ENCODE measurements around the gene PLEKHA7.

The PLEKHA7 gene

DNA sequence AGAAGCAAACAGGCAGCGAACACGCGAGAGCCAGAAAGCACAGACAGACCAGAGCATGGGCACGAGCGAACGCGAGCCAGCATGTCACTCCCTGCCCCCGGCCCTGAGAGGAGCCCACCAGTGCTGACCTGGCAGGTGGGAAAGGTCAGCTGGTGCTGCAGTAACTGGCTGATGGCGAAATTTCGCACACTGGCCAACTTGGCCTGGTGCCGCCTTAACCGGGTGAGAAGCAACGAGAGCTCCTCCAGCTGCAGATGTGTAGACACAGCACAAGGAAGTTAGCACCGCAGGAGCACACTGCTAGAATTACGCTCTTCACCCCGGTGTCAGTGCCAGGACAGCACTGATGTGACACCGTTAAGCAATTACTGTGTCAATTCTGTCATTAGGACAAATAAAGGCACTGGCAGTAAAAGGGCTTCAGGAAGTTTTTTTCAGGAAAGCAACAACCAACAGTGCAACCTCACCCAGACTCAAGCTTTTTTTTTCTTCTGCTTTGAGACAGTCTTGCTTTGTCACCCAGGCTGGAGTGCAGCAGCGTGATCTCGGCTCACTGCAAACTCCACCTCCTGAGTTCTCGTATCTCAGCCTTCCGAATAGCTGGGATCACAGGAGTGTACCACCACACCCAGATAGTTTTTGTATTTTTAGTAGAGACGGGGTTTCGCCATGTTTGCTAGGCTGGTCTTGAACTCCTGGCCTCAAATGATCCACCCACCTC is 199.0 kb downstream of the PLEKHA7 start:
- no peak for DNase-seq (ENCODE audit: low read depth in 2 of 3, low spot score in 1 of 3)

DNA sequence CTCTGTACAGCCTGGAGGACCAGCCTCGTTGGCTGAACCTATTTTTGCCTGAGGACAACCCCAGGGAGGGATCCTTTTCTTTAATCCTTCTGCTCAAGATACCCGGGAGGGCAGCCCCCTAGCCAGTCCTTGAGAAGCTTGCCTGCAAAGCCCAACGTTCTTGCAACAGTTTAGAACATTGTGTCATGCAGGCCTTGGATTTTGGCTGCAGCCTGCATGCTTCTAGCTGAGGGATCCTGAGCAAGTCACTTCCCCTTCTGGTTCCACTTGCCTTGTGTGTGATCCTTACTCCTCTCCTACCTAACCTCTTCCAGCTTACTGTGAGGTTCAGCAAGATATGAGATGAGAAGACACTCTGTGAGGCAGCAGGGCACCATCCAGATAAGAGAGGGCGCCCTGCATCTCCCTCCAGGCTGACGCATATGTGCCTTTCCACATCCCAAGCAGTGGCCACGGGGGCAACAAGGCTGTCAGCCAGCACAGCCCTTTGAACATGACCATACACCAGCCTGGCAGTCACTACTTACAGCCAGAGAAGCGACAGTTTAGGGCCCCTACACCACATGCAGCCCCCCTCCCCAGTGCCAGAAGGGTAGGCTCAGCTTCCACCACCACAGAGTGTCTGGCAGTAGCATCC is 199.7 kb downstream of the PLEKHA7 start:
- no peak for DNase-seq (ENCODE audit: low read depth in 2 of 3, low spot score in 1 of 3)

DNA sequence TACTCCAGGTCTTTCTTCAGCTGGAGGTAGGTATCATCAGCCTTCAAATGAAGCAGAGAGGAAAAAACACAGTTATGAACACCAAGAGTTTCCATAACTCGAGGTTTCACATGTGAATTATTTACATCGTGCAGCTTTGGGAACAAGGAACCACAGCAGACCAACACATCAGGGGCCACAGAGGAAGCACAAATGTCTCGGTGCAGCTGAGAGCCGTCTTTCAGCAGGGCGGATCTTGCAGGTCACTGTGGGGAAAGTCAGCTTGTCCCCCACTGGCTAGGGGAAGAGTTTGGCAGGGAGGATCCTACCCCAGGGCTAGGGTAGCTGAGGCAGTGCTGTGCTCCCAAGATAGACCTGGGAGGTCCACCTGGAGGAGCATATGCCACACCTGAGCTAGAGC is 201.1 kb downstream of the PLEKHA7 start:
- DNase-seq (ENCODE audit: low read depth in 2 of 3, low spot score in 1 of 3) = no peak

DNA sequence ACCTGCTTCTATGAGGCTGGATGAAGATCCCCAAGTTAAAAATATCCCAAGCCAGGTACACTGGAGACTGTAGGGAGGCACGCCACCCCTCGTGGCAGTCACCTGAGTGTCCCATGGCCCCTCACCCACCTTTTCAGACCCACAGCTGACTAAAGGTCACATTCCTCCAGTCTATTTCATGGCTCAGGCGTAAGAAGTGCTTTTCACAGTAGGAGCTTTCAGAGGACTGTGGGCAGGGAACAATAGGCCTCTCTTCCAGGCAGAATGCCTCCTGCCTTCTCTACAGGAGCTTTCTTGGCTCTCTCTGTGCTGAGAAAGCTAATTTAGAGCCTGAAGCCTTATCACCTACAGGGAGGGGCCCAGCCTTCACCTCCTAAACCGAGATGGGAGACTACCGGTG is 201.9 kb downstream of the PLEKHA7 start:
- no peak for DNase-seq (ENCODE audit: low read depth in 2 of 3, low spot score in 1 of 3)

DNA sequence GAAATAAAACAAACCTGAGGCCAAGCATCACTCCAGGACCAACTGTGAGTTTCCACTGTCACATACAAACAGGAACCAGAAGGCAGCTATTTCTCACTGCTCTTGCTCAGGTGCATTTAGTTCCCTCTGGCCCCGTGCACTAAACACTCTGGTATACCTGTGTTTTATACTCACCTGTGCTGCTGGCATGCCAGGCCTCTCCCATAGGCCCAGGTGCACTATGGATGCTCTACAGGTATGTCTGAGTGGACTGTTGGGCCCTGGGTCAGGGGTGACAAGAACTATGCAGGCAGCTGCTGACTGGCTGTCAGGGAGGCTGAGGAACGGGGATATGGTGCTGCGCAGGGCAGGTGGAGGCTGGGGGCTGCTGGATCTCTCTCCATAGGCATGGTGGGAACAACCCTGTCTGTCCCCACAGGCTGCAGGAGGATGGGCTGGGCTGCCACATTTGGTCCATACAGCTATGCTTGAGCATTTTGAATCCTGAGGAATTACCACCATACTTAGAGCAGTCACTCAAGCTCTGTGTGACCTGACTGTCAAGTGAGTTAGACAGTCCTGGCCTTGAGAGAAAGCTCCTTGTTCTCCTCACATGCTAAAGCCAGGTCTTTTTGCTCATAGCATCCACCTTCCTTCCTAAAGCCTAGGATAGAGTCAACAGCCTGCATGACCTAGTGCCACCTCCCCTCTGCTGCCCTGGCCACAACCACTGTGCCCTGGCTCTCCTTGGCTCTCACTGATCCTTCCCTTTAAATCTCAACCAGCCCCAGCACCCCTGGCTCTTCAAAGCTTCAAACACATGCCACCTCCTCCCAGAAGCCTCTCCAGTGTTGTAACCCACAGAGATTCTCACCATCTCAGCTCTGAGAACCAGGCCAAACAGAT is 202.8 kb downstream of the PLEKHA7 start:
- no peak for DNase-seq (ENCODE audit: low read depth in 2 of 3, low spot score in 1 of 3)

DNA sequence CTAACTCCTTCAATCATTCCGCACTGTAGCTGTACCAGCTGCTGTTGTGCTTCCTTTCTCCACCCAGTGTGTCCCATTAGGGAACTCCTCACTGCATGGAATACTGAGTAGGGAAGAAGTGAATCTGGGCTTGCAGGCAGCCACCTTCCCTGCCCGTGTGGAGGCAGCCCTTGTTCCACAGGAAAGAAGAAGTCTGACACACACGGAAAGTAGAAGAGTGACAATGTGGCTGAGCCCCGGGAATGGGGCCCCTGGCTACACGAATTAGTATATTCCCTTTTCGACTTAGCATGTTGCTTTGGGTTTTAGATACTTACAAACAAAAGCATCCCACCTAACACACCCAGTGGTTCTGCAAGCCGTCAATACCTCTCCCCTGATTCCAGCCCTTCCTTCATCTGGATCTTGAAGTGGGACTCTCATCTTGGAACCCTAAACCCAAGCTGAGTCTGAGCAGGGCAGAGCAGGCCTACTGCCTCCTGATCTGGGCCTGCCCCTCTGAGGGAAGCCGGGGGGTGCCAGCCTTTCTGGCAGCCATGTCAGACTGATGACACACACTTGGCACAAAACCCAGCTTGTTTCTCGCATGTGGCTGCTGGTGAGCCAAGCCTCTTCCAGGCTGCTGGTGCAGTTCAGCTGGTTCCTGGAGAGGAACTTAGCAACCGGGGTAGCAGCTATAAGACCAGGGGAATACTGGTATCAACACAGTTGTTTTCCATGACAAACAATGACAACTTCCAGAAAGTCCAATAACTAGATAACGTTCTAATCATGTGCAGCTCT is 204.1 kb downstream of the PLEKHA7 start:
- no peak for DNase-seq (ENCODE audit: low read depth in 2 of 3, low spot score in 1 of 3)

DNA sequence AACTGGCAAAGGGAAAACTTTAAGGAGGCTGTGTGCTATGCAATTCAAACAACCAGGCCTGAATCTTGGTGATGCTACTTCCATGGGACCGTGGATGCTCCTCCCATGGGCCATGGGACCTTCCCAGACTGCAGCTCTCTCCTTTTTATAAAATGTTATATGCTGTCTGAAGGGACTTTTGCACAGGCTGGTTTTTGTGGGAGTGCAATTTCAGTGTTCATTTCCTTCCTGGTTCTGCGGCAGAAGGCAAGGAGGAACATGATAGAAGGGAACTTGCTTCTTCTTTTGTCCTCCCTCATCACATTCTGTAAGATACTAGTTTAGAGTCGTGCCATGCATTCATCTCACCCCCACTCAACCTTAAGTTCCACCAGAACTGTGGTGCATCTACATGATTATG is 206.9 kb downstream of the PLEKHA7 start:
- no peak for DNase-seq (ENCODE audit: low read depth in 2 of 3, low spot score in 1 of 3)

DNA sequence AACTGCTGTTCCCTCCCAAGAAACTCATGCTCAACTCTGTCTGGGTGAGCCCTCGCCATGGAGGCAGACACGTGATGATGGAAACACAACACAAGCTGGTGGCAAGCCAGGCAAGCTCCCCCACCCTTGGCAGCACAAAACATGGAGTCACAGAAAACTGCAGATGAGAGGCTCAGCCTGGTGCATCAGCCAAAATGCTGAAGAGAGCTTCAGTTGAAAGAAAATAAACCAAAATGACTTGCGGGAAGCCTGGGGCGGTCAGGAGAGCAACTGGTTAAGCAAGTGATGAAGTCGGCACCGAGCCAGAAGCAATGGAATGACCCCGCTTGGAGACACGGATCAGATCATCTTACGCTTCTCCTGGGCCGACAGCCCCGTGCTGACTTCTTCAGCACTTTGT is 207.4 kb downstream of the PLEKHA7 start:
- no peak for DNase-seq (ENCODE audit: low read depth in 2 of 3, low spot score in 1 of 3)

DNA sequence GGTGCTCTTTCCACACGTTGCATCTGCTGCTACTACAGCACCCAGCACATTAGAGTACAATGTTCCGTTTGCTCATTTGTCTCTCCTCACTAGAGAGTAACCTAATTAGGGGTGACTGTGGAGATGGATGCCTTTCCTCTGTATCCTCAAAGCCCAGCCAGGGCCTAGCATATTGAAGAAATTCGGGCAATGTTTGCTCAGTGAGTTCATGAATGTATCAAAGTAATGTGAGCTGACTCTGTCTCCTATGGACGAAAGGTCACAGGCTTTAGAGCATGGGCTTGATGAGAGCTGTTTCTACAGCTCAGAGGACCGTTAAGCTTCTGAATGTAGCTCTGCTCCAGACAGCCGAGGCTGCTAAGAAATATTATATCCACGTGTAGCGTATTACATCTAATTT is 208.3 kb downstream of the PLEKHA7 start:
- no peak for DNase-seq (ENCODE audit: low read depth in 2 of 3, low spot score in 1 of 3)

DNA sequence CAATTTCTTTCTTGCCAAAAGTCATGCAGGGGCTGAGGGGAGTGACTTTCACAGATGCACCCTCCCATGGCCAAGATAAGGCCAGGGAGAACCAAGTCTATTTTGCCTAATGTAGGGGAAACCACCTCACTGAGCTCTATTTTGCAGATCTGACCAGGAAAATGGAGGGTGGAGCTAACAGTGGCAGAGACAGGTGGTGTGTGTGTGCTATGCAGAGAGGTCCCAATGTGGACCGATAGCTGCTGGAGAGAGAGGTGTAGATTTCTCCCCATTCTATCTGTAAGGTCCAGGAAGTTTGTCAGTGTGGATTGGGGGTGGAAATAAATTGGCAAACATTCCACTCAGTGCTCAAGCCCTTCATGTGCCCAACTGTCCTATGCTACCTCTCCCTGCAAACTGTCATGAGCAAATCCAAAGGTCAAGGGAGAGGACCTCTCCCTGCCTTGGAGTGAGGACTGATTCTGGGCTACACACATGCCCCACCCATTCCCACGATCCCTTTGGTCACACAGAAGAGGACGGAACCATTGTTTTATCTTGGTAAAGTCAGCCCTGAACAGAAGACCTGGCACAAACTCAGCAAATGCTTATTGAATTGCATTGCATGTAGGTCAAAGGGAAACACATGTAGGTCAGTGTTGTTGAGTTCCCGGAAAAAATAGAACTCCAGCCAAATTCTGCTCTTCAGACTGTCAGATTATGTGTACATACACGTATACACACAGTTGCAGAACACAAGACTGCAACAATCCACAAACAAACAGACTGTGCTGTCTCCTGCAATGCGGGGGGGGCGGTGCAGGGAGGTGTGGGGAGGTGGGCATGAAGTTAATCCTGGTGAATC is 209.9 kb downstream of the PLEKHA7 start:
- DNase-seq (ENCODE audit: low read depth in 2 of 3, low spot score in 1 of 3) = no peak

DNA sequence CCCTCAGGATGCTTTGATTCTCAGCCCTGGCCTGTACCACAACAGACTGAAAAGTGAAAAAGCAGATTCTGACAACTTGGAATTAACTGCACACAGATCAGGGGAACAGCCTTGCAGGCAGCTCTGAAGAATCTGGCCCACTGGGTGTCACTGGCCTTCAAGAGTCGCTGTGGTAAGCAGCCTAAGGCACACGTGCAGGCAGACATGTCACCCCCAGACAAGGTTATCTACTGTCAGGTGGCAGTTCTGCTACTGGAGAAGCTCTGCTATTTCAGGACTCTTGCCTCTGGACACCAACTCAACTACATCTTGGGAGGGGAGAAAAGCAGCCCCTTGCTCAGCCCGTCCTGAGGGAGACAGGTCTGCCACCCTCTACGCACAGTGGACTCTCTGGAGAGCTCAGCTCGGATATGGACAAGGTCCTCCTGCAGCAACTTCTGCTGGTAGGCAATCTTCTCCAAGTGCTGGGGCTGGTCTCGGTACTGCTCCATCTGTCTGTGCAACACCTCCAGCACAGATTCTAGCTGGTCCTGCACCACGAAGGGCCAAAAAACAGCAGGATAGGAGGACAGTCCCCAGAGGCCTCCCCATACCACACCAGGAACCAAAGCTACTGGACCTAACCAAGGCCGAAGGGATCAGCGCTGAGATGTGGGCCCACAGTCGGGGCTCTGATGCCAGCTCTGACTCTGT is 212.8 kb downstream of the PLEKHA7 start:
- no peak for DNase-seq (ENCODE audit: low read depth in 2 of 3, low spot score in 1 of 3)

DNA sequence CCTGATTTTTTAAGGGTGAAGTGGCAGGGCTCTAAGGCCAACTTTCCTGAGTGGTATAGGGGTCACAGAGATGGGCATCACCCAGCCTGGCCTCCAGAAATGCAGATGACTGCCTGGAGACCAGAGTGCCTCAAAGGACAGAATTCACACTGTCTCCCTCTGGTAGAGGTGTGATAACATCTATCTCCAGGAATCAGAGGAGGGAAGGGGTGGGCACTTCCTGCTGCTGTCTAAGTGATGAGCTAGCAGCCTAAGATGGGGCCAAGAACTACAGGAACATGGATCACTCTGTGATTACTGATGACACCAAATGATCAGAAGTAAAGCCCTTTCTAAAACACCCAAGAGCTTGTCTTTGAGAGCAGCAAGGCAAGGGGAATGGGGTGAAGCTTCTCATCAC is 213.8 kb downstream of the PLEKHA7 start:
- no peak for DNase-seq (ENCODE audit: low read depth in 2 of 3, low spot score in 1 of 3)

DNA sequence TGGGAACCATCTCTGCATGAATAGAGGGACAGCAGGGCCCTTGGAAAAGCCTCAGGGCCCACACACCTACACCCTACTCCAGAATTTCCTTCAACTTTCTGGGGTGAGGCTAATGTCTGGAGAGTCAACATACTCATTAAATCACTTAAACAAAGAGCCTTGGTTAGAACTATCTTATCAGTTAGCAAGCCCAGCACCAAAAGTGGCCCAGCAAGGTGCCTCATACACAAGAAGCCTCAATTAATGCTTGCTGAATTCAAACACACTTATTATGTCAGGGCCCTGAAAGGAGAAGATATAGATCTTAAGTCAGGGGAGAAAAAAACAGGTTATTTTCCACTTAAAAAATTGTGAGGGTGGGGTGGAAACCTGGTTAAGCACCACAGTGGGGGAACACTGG is 214.3 kb downstream of the PLEKHA7 start:
- DNase-seq (ENCODE audit: low read depth in 2 of 3, low spot score in 1 of 3) = no peak

DNA sequence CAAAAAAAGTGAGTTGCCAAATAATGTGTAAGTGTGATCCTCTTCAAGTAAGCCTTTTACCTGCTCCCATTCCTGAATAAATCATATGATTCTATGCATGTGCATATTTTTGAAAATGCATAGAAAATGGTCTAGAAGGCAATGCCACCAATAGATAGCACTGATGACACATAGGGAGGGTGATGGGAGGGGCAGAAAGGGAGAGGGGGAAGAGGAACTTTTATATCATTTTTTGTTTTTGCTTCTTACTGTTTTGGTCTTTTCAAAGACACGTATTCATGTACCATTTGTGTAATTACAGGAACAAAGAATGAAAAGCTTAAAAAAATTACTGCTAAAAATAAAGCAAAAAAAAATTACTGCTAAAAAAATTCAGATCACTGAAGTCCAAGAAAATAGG is 215.0 kb downstream of the PLEKHA7 start:
- no peak for DNase-seq (ENCODE audit: low read depth in 2 of 3, low spot score in 1 of 3)

DNA sequence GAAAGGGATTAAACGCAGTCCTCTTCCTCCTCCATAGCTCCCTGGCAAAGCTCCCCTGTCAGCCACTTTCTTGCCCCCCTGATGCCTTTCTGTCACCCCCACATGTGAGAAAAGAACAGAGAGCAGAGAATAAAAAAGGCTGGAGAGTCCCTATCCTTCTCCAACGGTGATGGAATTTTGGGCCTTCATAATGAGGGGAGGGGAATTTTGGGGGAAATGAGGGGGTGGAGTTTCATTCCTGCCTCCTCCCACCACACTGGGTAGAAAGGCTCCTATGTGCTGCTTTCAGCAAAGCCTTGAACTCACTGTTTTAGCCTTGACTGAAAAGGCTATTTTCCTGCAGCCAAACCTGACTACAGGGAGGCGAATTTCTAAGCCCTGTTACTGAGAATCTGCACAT is 216.4 kb downstream of the PLEKHA7 start:
- DNase-seq (ENCODE audit: low read depth in 2 of 3, low spot score in 1 of 3) = no peak

DNA sequence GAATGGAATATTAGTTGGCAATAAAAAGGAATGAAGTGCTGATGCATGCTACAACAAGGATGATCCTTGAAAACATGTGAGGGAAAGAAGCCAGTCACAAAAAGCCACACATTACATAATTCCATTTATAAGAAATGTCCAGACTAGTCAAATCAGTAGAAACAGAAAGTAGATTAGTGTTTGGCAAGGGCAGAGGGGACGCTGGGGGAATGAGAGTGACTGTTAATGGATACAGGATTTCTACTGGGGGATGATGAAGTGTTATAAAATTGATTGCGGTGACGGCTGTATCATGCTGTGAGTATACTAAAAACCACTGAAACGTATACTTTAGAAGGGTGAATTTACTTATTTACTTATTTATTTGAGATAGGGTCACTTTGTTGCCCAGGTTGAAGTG is 217.9 kb downstream of the PLEKHA7 start:
- DNase-seq (ENCODE audit: low read depth in 2 of 3, low spot score in 1 of 3) = no peak

DNA sequence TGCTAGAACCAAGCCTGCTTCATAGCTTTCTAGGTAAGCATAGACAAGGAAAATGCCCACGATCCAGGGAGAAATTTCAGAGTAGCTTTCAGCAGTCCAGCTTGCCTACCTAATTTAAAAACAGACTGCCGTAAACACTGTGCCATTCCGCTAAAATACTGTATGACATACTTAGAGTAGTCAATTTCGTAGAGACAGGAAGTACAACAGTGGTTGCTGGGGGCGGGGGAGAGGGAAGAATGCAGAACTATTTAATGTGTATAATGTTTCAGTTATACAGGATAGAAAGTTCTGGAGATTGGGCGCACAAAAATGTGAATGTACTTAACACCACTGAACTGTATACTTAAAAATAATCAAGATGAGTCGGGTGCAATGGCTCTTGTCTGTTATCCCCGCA is 219.1 kb downstream of the PLEKHA7 start:
- DNase-seq (ENCODE audit: low read depth in 2 of 3, low spot score in 1 of 3) = peak in 1 of 3 donors; percentile 10

DNA sequence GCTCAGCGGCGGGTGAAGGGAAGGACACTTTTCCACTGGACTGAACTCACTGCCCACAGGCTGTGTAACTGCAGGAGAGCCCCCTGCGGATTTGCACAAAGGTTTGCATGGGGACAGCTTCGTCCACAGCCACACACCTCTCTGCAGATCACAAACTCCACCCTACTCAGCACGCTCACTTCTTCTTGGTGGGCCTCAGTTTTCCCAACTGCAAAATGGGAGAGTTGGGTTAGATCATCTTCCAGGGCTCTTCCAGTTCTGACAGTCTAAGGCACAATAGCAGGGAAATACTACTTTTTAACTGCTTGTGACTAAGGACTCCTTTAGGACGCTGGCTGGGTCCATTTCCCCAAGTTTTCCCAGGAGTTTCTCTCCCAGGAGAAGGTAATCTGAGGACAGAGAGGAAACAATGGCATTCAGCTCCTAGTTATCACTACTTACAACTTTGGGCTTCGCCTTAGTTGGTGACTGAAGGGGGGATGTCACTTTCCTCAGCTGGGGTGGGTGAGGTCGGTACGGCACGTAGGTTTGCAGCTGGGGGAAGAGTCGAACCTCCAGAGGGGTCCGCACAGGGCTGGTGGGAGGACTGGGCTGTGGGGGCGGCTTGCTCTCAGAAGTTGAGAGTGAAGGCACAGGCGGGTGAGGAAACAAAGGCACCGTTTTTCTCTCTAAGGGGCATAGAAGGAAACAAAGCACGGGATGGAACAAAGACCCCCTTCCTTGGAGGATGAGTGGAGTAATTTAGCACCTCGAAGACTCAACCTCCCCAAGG is 220.0 kb downstream of the PLEKHA7 start:
- DNase-seq (ENCODE audit: low read depth in 2 of 3, low spot score in 1 of 3) = no peak

DNA sequence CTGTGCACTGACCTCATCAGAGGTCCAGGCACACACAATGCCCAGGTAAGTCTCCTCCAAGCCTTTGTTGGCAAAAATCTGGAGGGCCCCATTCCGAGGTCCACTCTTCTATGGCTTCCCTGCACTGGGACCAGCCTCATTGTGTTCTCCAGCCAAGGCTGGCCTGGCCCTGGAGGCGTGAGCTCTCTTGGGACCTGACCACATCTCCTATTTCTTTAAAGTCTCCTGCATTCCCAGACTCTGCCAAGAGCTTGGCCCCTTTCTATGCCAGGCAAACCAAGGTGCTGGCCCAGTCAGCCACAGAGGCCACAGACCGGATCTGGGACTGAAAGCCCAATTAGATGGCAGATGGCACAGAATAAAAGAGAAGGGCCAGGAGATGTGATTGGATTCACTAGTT is 220.7 kb downstream of the PLEKHA7 start:
- no peak for DNase-seq (ENCODE audit: low read depth in 2 of 3, low spot score in 1 of 3)

Measured in stimulated activated CD4-positive, alpha-beta T cell treated with anti-CD3 and anti-CD28 coated beads, Interleukin-12 subunit alpha, Interleukin-12 subunit beta, amount 100 ng/mL, for 48 hours (primary cell).